ENCODE measurements around the gene MYO10.
"Not testable (repeated sequence)": the region's sequence is repeated elsewhere in the genome, so short reads cannot be mapped to it uniquely, and the experiment has no call there.

Gene MYO10

GRCh38 chr5:16874424-16874823 is 61.7 kb downstream of the MYO10 start:
- H3K36me3 ChIP-seq (ENCODE audit: control insufficient read depth in 2 of 2, insufficient read depth in 1 of 2, low read length in 2 of 2), result peaks cover 10 to 13% of the 10 kb centered on the region in 2 experiments
- H3K4me3 ChIP-seq (ENCODE audit: low read depth, low read length); H3K27ac ChIP-seq (ENCODE audit: extremely low read depth, low read depth, low read length); H3K9me3 ChIP-seq (ENCODE audit: control insufficient read depth, insufficient read depth, low read depth, low read length); POLR2A ChIA-PET; CTCF ChIA-PET; H3K4me1 ChIP-seq (ENCODE audit: control insufficient read depth, insufficient read depth, low read length): not testable (repeated sequence)
- peak; percentile 44; the same call in 1 of the 2 replicates for TF ChIP-seq SCRT1 (tag by site-specific recombination; IDR thresholded peaks at IDR 0.05; ENCODE audit: borderline replicate concordance)

- no peak for TF ChIP-seq ZNF24 (tag by site-specific recombination; IDR thresholded peaks at IDR 0.05)
- no peak for TF ChIP-seq ZSCAN30 (tag by site-specific recombination; IDR thresholded peaks at IDR 0.05)
- no peak for TF ChIP-seq ZNF248 (tag by site-specific recombination; IDR thresholded peaks at IDR 0.05)
- TF ChIP-seq ZNF830 (tag by site-specific recombination; IDR thresholded peaks at IDR 0.05; ENCODE audit: low read depth), result no peak
- TF ChIP-seq ZNF596 (tag by site-specific recombination; IDR thresholded peaks at IDR 0.05), result no peak
- TF ChIP-seq GLIS1 (tag by site-specific recombination; IDR thresholded peaks at IDR 0.05), result no peak
- no peak for TF ChIP-seq BCL6B (tag by site-specific recombination; IDR thresholded peaks at IDR 0.05)
- no peak for TF ChIP-seq KLF10 (tag by site-specific recombination; IDR thresholded peaks at IDR 0.05)
- no peak for TF ChIP-seq ZNF747 (tag by site-specific recombination; IDR thresholded peaks at IDR 0.05)
- TF ChIP-seq SCRT2 (tag by site-specific recombination; IDR thresholded peaks at IDR 0.05), result no peak
- TF ChIP-seq KLF16 (tag by site-specific recombination; IDR thresholded peaks at IDR 0.05), result no peak
- no peak for TF ChIP-seq ZNF354C (tag by site-specific recombination; IDR thresholded peaks at IDR 0.05; ENCODE audit: borderline replicate concordance, low read depth)
- TF ChIP-seq ZNF518A (tag by site-specific recombination; conservative IDR thresholded peaks at IDR 0.05; ENCODE audit: low read depth), result no peak
- TF ChIP-seq OSR2 (tag by site-specific recombination; IDR thresholded peaks at IDR 0.05), result no peak
- no peak for TF ChIP-seq BCL11A (tag by site-specific recombination; IDR thresholded peaks at IDR 0.05; ENCODE audit: low read depth)
- TF ChIP-seq ZNF26 (tag by site-specific recombination; IDR thresholded peaks at IDR 0.05), result no peak
- peaks cover 4% of the 10 kb centered on the region for H3K9me3 ChIP-seq (ENCODE audit: control insufficient read depth, insufficient read depth, low read depth, low read length)
- ChIA-PET POLR2A (interaction anchor here (0.7 kb wide), 1 partner anchor 345 kb away, joined by 3 read pairs; the partner anchor contains the start of gene BASP1), CTCF (no interaction called here)
- no peak overlapping the region for H3K27ac ChIP-seq (ENCODE audit: extremely low read depth, low read depth, low read length)
- peaks cover 10% of the 10 kb centered on the region for H3K4me1 ChIP-seq (ENCODE audit: control insufficient read depth, insufficient read depth, low read length)
- H3K36me3 ChIP-seq (ENCODE audit: control insufficient read depth in 2 of 2, insufficient read depth in 1 of 2, low read length in 2 of 2), result peaks cover 10 to 13% of the 10 kb centered on the region in 2 experiments
- no peak overlapping the region for H3K4me3 ChIP-seq (ENCODE audit: low read depth, low read length)
Measured at GRCh38 chr5:16871746-16872339, 64.2 kb downstream of the MYO10 start.
